Keratinocyte (primary cell): ENCODE data around the gene EIF2S3. TPM values are rescaled to one million over a fixed set of nuclear protein-coding genes. Genes with fewer than 3 reads are reported as not detected.
"Not testable (repeated sequence)": the region's sequence is repeated elsewhere in the genome, so short reads cannot be mapped to it uniquely, and the experiment has no call there.

Experiments
- DNase-seq: peaks from one replicate; pipeline ENCODE4 v3.0.0-alpha.2; 2011; ENCODE audit warnings: low read depth, missing footprints, low spot score
- FAIRE-seq: peaks from 2 replicates; lab custom pipeline; 2011; peaks lifted over from hg19 to GRCh38; lab: Jason Lieb, UNC
- H2AFZ ChIP-seq: 2 replicates; pipeline ENCODE4 v1.6.0; 2012; ENCODE audit warnings: low read length, control low read depth, inconsistent platforms; ENCODE audit not compliant: control insufficient read depth
- H3K27ac ChIP-seq: 2 replicates; pipeline ENCODE4 v1.5.1; 2011; ENCODE audit warnings: low read length; ENCODE audit not compliant: control insufficient read depth, insufficient read depth
- H3K27me3 ChIP-seq: 3 replicates; pipeline ENCODE4 v1.6.0; 2011; ENCODE audit warnings: low read length; ENCODE audit not compliant: control insufficient read depth, insufficient read depth; ENCODE audit errors: extremely low read depth
- H3K36me3 ChIP-seq, 2 experiments: 2 replicates in 1 of 2; 3 replicates in 1 of 2; pipeline ENCODE4 v1.5.1; 2011; ENCODE audit warnings: low read length in 2 of 2, mild to moderate bottlenecking in 1 of 2; ENCODE audit not compliant: control insufficient read depth in 2 of 2, insufficient read depth in 2 of 2; ENCODE audit errors: extremely low read depth in 1 of 2
- H3K4me1 ChIP-seq: 3 replicates; pipeline ENCODE4 v1.5.1; 2011; ENCODE audit warnings: low read length; ENCODE audit not compliant: control insufficient read depth, insufficient read depth; ENCODE audit errors: extremely low read depth
- H3K4me2 ChIP-seq: 3 replicates; pipeline ENCODE4 v1.6.0; 2011; ENCODE audit warnings: low read depth, low read length; ENCODE audit not compliant: control insufficient read depth, insufficient read depth; ENCODE audit errors: extremely low read depth
- H3K4me3 ChIP-seq, 3 experiments: fragments of 200-600 bp in 1 of 3; sonication (generic) in 1 of 3; 2 replicates in 2 of 3; 3 replicates in 1 of 3; pipeline ENCODE4 v1.5.1; 2011 to 2016; ENCODE audit warnings: low read length in 3 of 3, mild to moderate bottlenecking in 3 of 3, control low read depth in 2 of 3, inconsistent platforms in 1 of 3, low read depth in 1 of 3, mixed read lengths in 1 of 3, mixed run types in 1 of 3, moderate library complexity in 1 of 3; ENCODE audit not compliant: control insufficient read depth in 2 of 3, insufficient read depth in 2 of 3; ENCODE audit errors: extremely low read depth in 1 of 3
- H3K79me2 ChIP-seq: 2 replicates; pipeline ENCODE4 v1.6.0; 2012; ENCODE audit warnings: low read length; ENCODE audit not compliant: control insufficient read depth, insufficient read depth
- H3K9ac ChIP-seq: 3 replicates; pipeline ENCODE4 v1.6.0; 2011; ENCODE audit warnings: low read length; ENCODE audit not compliant: control insufficient read depth, insufficient read depth; ENCODE audit errors: extremely low read depth
- H3K9me1 ChIP-seq: 3 replicates; pipeline ENCODE4 v1.6.0; 2011; ENCODE audit warnings: low read length; ENCODE audit not compliant: control insufficient read depth, insufficient read depth; ENCODE audit errors: extremely low read depth
- H3K9me3 ChIP-seq: 2 replicates; pipeline ENCODE4 v1.5.1; 2012; ENCODE audit warnings: low read depth, low read length; ENCODE audit not compliant: control insufficient read depth
- H4K20me1 ChIP-seq: 3 replicates; pipeline ENCODE4 v1.6.0; 2011; ENCODE audit warnings: low read length; ENCODE audit not compliant: control insufficient read depth, insufficient read depth; ENCODE audit errors: extremely low read depth
- EZH2 ChIP-seq: IDR thresholded peaks from one replicate; pipeline ENCODE4 v1.6.1; 2012; ENCODE audit warnings: inconsistent platforms, mild to moderate bottlenecking, low read length, moderate library complexity
- dilution Hi-C: fragments of 300-500 bp; cut with MboI; formaldehyde crosslinking; loops from one replicate; pipeline ENCODE4 v1.7.0; 2020; ENCODE audit warnings: low sequenced_read_pairs; ENCODE audit not compliant: extremely low pct_ligation_motif_present
- polyA plus RNA-seq, 5 experiments: library from polyadenylated mRNA; depleted of rRNA in 3 of 5; stranded (reverse) in 3 of 5; stranded (forward) in 1 of 5; unstranded in 1 of 5; fragments of >200 nt; gene quantifications; 1 replicate in 1 of 5; 2 replicates in 3 of 5; 3 replicates in 1 of 5; pipeline versions ENCODE4 v1.2.1 to v1.2.3, GENCODE V29; 2011 to 2012; ENCODE audit warnings: missing spikeins in 2 of 5, low read depth in 1 of 5, low replicate concordance in 1 of 5
- TF ChIP-seq, protein P1 (sequence below), 3 experiments: IDR thresholded peaks in 1 of 3; conservative IDR thresholded peaks in 1 of 3; optimal IDR thresholded peaks in 1 of 3; 2 replicates in 2 of 3; 3 replicates in 1 of 3; pipeline versions ENCODE3 to v1.5.1; 2011; ENCODE audit warnings: low read length in 3 of 3, mild to moderate bottlenecking in 3 of 3, moderate library complexity in 2 of 3, control low read depth in 1 of 3, inconsistent platforms in 1 of 3; ENCODE audit not compliant: insufficient read depth in 2 of 3; ENCODE audit errors: extremely low read depth in 1 of 3

Gene EIF2S3
- polyA plus RNA-seq, 1 donor (not counting 4 experiments of a cell fraction or from before 2014, with no cell fraction given): 127 TPM

GRCh38 chrX:24037729-24038128 lies 17.0 kb upstream of the EIF2S3 start:
- H3K9me3 ChIP-seq: no peaks in the 10 kb centered on the region
- dilution Hi-C loops: no loop called here
- FAIRE-seq: no peak
- no peak overlapping the region for H3K4me2 ChIP-seq
- no peak overlapping the region for H2AFZ ChIP-seq
- no peaks in the 10 kb centered on the region for H3K79me2 ChIP-seq
- TF ChIP-seq, protein P1, sequence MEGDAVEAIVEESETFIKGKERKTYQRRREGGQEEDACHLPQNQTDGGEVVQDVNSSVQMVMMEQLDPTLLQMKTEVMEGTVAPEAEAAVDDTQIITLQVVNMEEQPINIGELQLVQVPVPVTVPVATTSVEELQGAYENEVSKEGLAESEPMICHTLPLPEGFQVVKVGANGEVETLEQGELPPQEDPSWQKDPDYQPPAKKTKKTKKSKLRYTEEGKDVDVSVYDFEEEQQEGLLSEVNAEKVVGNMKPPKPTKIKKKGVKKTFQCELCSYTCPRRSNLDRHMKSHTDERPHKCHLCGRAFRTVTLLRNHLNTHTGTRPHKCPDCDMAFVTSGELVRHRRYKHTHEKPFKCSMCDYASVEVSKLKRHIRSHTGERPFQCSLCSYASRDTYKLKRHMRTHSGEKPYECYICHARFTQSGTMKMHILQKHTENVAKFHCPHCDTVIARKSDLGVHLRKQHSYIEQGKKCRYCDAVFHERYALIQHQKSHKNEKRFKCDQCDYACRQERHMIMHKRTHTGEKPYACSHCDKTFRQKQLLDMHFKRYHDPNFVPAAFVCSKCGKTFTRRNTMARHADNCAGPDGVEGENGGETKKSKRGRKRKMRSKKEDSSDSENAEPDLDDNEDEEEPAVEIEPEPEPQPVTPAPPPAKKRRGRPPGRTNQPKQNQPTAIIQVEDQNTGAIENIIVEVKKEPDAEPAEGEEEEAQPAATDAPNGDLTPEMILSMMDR (optimal IDR thresholded peaks at IDR 0.05 in 1 of 3, IDR thresholded peaks at IDR 0.05 in 1 of 3, conservative IDR thresholded peaks at IDR 0.05 in 1 of 3; ENCODE audit: extremely low read depth in 1 of 3, insufficient read depth in 2 of 3, low read length in 3 of 3): no peak
- no peak for TF ChIP-seq EZH2
- no peak overlapping the region for H3K27ac ChIP-seq
- H4K20me1 ChIP-seq: no peaks in the 10 kb centered on the region
- H3K4me3 ChIP-seq: no peak overlapping the region
- no peaks in the 10 kb centered on the region for H3K9me1 ChIP-seq
- H3K4me1 ChIP-seq: no peaks in the 10 kb centered on the region
- no peaks in the 10 kb centered on the region for H3K27me3 ChIP-seq
- H3K36me3 ChIP-seq: no peaks in the 10 kb centered on the region
- no peak overlapping the region for H3K9ac ChIP-seq
- no peak for DNase-seq

GRCh38 chrX:24046060-24046459 lies 8.7 kb upstream of the EIF2S3 start:
- H3K4me2 ChIP-seq, H3K27ac ChIP-seq, H3K4me1 ChIP-seq, H3K4me3 ChIP-seq, H3K9ac ChIP-seq, H3K79me2 ChIP-seq, H3K27me3 ChIP-seq, H4K20me1 ChIP-seq, H3K36me3 ChIP-seq, H3K9me1 ChIP-seq, dilution Hi-C loops, FAIRE-seq, DNase-seq, H2AFZ ChIP-seq, H3K9me3 ChIP-seq: not testable (repeated sequence)

- H3K36me3 ChIP-seq, H3K27ac ChIP-seq, H3K27me3 ChIP-seq, H3K9me3 ChIP-seq, H3K79me2 ChIP-seq, H4K20me1 ChIP-seq, H2AFZ ChIP-seq, DNase-seq, H3K9ac ChIP-seq, H3K9me1 ChIP-seq, H3K4me3 ChIP-seq, FAIRE-seq, dilution Hi-C loops, H3K4me2 ChIP-seq, H3K4me1 ChIP-seq: not testable (repeated sequence)
Measured at GRCh38 chrX:24049643-24050042, 5.1 kb upstream of the EIF2S3 start.

DNA sequence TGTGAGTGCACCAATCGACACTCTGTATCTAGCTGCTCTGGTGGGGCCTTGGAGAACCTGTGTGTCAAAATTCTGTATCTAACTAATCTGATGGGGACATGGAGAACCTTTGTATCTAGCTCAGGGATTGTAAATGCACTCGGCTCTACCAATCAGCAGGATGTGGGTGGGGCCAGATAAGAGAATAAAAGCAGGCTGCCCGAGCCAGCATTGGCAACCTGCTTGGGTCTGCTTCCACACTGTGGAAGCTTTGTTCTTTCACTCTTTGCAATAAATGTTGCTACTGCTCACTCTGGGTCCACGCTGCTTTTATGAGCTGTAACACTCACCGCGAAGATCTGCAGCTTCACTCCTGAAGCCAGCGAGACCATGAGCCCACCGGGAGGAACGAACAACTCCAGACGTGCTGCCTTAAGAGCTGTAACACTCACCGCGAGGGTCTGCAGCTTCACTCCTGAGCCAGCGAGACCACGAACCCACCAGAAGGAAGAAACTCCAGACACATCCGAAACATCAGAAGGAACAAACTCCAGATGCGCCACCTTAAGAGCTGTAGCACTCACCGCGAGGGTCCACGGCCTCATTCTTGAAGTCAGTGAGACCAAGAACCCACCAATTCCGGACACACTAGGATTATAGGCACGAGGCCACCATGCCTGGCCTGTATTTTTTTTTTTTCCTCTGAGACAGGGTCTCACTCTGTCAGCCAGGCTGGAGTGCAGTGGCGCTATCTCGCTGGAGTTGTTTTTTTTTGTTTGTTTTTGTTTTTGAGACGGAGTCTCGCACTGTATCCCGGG lies 4.0 kb upstream of the EIF2S3 start:
- H3K4me2 ChIP-seq, H3K27me3 ChIP-seq, dilution Hi-C loops: not testable (repeated sequence)

More for the DNA sequence above, 4.0 kb upstream of the EIF2S3 start:
- not testable (repeated sequence) for FAIRE-seq, H3K36me3 ChIP-seq, H3K79me2 ChIP-seq, H3K9me3 ChIP-seq, H3K27ac ChIP-seq, H3K4me3 ChIP-seq, H2AFZ ChIP-seq, H4K20me1 ChIP-seq, H3K9ac ChIP-seq, DNase-seq, H3K9me1 ChIP-seq, H3K4me1 ChIP-seq
